GM19463 (cell line): Measurements from ENCODE around the gene WBP2.
"Not testable (repeated sequence)": the region's sequence is repeated elsewhere in the genome, so short reads cannot be mapped to it uniquely, and the experiment has no call there.

Experiments used
- ATAC-seq: cut with Tn5 transposase; IDR thresholded peaks from one replicate; pipeline ENCODE4 v1.9.1; 2021; ENCODE audit warnings: mild to moderate bottlenecking, moderate library complexity; ENCODE audit not compliant: unreplicated experiment

WBP2 gene

DNA sequence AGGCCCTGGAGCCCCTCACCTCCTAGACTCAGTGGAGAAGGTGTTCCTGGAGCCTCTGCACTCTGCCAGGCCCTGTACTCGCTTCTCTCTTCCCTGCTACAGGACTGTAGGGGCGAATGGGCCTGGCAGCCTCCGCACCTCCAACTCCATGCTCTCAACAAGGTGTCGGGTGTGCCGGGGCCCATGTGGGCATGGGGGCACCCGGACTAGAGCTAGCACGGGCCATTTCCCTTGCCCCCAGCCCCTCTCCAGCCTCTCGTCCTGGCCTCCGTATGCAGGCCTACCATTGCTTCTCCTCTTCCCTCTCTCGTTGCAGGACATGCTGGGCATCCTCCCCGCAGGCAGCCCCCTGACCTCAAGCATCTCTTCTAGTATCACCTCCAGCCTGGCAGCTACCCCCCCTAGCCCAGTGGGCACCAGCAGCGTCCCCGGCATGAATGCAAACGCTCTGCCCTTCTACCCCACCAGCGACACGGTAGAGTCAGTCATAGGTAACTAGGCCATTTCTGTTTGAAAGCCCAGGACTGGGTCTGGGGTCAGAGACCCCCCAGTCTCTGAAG is 36.7 kb downstream of the WBP2 start:
- ATAC-seq = no peak

DNA sequence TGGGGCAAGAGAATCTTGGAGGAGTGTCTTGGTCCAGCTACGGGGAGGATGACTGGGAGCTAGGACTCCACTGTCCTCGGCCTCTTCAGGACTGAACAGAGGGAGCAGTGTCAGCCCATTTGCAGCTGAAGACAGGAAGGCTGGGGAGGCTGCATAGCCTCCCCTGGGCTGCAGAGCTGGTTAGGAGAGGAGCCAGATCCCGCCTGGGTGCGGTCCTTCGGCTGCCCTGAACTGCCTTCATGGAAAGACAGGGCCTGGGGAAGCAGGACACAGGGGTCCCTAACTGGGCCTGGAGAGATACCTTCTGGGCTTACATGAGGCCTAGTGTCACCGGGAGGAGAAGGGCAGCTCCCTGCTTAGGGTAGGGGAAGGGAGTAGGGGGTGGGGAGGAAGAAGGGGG is 37.6 kb downstream of the WBP2 start:
- no peak for ATAC-seq

DNA sequence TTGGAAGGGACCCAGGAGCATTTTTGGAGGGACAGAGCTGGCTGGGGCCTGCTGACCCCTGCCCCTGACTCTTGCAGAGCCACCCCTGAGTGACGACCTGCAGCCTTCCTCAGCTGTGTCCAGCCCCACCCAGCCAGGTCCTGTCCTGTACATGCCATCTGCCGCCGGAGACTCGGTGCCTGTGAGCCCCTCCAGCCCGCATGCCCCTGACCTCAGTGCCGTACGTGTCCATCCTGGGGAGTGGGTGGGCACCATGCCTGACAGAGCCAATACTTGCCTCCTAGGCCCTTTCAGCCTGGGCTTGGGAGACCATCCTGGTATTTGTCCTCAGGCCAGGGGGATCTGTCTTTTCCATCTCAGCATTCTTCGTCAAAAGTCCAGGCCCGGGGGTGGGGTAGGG is 38.4 kb downstream of the WBP2 start:
- no peak for ATAC-seq

DNA sequence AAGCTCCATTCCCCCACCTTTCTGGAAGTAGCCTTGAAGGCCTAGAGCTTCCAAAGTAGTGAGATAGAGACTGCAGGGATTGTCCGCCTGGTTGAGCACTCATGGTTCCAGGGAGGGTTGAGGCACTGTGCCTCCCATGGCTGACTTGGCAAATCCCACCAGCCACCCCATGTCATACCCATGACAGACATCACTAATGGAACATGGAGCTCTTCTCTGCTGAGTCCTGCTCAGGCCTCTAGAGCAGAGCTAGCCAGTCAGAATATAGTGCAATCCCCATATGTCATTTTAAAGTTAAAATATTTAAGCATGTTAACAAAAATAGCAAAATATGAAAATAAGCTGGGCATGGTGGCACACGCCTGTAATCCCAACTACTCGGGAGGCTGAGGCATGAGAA is 39.7 kb downstream of the WBP2 start:
- ATAC-seq = no peak

DNA sequence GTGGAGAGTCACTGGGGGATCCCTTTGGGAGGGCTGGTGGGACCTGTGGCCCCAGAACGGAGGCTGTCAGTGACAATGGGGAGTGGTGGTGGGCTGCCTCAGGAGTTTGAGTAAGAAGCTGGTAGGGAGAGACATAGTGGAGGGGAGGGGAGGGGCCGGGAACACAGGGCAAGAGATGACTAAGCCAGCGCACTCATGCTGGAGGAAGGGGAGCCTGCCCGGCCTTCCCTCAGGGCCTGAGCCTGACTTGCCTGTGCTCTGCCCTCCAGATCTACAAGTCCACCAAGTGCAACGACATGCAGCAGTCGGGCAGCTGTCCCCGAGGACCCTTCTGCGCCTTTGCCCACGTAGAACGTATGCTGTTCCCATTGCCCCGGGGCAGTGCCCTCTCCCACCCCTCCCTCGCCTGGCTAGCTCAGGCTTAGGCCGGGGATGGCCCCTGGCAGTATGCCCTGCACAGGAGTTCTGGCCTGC is 40.2 kb downstream of the WBP2 start:
- ATAC-seq = no peak

DNA sequence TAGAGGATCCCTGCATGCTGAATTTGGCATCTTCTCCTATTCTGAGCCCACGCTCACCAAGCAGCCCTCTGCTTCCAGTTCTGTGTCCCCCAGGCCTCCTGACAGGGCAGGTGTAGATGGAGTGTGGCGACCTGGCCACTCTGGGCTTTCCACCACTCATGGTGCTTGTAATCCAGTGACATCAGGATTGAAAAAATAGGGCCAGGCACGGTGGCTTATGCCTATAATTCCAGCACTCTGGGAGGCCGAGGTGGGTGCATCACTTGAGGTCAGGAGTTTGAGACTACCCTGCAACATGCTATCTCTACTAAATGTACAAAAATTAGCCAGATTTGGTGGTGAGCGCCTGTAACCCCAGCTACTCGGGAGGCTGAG is 41.1 kb downstream of the WBP2 start:
- ATAC-seq = no peak

DNA sequence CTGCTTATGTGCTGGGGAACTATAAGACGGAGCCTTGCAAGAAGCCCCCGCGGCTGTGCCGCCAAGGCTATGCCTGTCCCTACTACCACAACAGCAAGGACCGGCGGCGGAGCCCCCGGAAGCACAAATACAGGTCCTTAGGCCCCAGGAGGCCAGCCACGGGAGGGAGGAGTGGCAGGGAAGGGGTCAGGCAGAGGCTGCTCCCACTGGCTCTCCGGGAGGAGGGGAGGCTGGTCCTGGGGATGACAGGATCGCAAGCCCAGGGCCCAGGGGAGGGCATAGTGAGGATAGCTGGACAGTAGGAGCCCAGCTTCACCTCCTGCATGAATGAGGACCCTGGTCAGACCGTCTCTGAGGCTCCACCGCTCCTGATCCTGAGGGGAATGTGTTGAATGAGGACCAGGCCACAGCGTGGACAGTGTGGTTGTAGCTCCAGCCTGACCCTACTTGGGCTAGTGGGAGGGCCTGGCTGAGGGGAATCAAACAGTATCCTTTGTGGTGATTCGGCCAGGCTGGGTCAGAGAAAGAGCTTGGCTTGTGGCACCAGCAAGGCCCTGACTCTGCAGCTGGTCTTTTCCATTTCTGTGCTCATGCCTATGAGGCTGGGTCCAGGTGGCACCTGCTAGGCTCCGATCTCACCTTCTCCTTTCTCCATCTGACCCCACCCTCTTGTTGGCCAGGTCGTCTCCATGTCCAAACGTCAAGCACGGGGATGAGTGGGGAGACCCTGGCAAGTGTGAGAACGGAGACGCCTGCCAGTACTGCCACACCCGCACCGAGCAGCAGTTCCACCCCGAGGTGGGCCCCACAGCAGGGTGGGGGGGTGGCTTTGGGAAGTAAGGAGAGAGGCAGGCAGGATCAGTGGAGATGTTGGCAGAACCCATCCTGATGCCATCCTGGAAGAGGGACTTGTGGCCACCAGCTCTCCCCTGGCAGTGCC is 41.8 kb downstream of the WBP2 start:
- no peak for ATAC-seq

DNA sequence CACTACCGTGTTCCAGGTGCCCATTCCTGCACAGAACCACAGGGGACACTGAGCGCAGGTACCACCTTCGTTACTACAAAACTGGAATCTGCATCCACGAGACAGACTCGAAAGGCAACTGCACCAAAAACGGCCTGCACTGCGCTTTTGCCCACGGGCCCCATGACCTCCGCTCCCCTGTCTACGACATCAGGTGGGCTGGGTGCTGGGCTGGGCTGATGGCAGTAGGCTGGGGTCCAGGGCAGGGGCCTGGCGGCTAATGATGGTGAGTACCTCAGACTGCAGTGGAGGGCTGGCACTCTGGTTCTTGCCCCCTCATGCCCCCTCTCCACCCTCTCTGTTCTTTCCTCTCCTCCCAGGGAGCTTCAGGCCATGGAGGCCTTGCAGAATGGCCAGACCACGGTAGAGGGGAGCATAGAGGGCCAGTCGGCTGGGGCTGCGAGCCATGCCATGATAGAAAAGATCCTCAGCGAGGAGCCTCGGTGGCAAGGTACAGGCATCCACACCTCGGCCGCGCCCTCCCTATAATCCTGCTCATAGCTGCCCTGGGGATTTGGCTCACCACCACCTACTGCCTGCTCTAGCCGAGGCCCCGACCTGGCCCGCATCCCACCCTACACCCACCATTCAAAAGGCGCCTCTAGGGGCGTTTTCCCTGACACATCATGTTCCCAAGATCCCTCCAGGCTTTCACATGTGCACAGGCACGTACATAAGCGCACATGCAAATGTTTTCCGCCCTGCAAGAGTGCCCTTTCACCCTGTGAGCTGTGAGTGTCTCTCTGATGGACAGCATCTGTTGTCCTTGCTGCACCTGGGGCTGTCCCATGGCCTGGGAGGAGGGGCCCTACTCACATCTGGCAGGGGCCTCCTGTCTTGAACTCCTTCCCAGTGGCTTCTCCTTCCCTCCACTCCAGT is 42.8 kb downstream of the WBP2 start:
- no peak for ATAC-seq

DNA sequence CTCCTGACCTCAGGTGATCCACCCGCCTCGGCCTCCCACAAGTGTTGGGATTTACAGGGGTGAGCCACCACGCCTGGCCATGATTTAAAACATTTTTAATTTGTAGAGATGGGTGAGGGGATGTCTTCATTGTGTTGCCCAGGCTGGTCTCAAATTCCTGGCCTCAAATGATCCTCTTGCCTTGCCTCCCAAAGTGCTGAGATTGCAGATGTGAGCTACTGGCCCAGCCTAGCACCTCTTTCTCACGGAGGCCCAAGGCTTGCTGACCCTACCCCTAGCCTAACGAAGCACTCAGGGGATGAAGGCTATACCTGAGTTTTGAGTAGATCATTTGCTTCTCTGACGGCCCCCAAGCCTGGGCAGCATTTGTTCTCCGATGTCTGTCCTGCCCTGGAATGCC is 44.0 kb downstream of the WBP2 start:
- ATAC-seq = no peak

DNA sequence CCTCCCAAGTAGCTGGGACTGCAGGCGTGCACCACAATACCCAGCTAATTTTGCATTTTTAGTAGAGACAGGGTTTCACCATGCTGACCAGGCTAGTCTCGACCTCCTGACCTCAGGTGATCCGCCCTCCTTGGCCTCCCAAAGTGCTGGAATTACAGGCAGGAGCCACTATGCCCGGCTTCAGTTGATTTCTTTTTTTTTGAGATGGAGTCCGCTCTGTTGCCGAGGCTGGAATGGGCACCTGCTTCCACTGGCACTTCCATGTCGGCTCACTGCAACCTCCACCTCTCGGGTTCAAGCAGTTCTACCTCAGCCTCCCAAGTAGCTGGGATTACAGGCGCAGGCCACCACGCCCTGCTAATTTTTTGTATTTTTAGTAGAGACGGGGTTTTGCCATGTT is 44.4 kb downstream of the WBP2 start:
- ATAC-seq = not testable (repeated sequence)

DNA sequence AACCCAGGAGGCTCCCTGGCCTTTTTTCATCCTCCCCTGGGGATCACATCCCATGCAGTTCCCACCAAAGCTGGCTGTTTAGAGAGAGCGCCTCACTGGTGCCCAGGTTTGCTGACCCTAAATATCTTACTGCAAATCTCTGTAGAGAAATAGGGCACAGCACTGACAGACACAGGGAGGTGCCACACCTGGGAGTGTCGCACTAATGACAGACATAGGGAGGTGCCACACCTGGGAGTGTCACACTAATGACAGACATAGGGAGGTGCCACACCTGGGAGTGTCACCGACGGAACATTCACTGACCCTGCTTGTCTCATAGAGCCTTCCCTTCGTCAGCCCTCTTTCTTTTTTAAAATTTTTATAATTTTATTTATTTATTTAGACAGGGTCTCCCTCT is 44.9 kb downstream of the WBP2 start:
- ATAC-seq = no peak

DNA sequence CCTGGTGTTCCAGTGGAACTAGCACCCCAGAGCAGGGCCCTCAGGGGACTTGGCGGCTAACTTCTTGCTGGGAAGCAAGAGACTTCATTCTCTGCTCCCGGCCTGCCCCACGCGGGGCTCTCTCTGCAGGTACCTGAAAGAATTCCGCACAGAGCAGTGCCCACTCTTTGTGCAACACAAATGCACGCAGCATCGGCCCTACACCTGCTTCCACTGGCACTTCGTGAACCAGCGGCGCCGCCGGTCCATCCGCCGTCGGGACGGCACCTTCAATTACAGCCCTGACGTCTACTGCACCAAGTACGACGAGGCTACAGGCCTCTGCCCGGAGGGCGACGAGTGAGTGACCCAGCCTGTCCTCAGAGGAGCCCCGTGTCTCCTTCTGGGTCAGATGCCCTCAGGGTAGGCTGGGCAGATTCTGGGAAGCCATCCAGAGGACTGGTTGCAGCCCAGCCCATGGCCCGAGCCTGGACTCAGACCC is 45.5 kb downstream of the WBP2 start:
- ATAC-seq = no peak

DNA sequence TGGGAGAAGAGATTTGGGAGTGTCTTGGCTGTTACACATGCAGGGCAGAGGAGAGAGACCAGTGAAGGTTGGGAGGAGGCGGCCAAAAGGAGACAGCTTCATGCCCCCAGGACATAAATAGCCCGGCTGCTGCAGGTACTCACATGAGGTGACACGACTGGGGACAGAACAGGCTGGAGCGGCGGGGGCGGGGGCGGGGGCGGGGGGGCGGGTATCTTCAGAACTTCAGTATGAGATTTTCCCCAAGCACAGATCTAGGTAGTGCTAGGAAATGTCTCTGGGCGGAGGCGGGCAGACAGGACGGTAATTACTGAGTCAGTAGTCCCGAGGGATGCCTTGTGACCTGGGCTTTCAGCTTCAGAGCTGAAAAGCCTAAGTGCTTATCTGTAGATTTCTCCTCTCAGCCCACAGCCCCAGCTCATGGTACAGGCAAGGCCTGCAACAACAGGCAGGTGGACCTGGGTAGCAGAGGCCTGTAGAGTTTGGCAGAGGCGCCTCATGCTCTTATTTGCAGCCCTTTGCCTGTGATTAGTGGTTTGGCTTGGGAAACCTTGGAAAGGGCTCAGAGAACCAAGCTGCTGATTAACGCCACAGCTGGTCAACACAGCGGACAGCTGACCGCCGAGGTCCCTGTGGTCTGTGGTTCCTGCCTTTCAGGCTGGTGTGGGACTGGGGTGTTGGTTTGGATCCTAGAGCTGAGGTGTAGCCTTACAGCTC is 46.1 kb downstream of the WBP2 start:
- ATAC-seq = no peak

DNA sequence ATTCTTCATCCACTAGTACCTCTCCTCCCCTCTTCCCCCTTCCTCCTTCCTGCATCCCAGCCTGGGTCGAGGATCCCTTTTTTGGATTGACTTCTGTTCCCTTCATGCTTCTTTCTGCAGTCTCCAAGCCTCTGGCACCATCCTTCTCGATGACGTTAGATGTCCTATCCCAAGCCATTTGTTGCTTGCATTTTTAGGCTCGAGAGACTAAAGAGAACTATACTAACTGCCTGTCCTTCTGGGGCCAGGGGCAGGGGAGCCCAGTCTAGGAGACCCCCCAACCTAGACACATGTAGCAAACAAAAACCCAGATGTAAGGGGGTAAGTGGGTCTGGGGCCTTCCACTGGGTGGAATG is 46.6 kb downstream of the WBP2 start:
- ATAC-seq = no peak

DNA sequence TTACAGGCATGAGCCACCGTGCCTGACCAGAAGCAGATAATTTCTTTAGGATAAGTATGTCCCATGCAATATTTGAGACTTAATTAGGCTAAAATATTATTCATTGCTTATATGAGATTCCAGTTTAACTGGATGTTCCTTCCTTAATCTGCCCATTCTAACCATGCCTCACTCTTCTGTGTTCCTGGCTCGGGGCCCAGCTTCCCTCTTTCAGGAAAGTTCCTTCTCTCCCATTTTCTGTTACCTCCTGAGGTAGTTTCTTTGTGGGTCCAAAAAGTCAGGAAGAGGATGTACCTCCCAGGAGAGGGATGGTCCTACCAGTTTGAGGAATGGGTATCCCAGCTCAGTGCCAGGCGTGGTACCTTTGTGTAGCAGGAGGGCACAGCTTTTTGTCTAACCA is 47.3 kb downstream of the WBP2 start:
- ATAC-seq = no peak

DNA sequence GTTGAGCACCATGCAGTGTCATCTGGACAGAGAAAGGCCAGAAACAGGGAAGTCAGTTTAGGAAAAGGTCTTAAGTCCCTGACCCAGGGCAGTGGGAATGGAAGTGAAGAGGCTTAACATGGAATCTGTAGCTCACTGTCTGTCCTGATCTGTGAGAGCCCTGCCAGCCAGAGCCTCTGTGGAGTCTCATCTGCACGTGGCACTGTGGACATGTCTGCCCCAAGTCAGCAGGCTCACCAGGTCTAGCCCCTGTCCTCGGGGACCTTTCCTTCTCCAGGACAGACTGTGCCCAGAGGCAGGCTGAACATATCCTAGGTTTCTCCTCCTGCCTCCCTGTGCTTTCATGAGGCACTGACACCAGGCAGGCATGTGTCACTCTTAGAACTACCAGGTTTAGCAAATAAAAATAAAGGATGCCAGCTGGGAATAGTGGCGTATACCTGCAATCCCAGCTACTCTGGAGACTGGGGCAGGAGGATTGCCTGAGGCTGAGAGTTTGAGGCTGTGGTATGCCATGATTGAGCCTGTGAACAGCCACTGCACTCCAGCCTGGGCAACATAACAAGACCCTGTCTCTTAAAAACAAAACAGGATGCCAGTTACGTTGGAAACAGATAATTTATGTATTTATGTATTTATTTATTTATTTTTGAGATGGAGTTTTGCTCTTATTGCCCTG is 48.2 kb downstream of the WBP2 start:
- no peak for ATAC-seq

DNA sequence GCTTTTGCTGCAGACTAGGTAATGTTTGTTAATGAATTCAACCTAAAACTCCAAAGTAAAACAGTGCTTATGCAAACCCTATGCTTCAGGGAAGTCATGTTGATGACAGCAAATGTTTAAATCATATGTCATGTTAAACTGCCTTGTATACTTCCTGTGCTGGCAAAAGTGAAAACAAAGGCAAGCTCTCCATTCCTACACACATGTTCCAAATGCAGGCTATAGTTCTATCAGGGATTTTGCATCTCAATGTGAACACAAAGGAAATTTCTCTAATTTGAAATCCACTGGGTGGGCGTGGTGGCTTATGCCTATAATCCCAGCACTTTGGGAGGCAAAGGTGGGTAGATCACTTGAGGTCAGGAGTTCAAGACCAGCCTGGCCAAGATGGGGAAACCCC is 51.3 kb downstream of the WBP2 start:
- no peak for ATAC-seq

DNA sequence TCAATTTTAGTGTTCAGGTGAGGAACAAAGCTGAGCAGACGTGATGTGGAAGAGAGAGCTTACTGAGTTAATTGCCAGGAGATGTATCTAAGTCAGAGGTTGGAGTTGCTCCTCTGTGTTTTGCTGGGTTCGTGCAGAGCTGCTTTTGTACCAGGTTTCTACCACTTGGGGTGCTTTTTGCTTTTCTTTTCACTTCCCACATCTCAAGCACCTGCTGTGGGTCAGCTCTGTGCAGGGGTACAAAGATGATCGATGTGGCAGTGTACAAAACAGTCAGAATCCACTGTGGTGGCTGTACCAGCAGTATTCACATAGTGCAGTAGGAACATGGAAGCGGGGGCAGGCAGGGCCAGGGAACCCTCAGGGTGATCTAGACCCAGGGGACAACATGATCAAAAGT is 55.7 kb downstream of the WBP2 start:
- ATAC-seq = no peak

DNA sequence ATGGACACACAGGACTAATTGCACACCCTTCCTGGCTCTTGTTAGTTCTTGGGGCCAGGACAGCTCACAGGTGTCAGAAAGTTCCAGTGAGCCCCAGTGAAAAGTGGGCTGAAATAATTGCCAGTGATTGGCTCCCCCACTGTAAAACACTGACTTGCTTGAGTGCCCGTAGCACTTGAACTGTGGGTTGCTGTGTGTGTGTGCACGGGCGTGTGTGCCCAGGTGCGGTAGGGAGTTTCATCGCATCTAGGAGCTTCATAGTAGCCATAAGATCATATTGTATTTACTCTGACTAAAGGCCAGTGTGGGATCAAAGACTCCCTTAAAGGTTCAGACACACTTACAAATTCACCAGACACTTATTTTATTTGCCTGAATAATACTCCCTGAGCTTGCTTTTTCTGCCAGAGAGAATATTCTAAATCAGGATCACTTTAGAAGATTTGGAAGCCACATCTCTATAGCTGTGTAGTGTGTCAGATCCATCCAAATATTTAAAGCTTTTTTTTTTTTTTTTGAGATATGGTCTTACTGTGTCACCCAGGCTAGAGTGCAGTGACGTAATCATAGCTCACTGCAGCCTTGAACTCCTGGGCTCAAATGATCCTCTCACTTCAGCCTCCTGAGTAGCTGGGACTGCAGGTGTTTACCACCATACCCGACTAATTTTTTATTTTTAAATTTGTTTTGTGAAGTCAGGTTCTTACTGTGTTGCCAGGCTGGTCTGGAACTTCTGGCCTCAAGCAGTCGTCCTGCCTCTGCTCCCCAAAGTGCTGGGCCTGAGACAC is 59.1 kb downstream of the WBP2 start:
- no peak for ATAC-seq
